Superior temporal gyrus (tissue), 1 donor: Measurements from ENCODE around the gene SLC2A3.
"Not testable (repeated sequence)": the region's sequence is repeated elsewhere in the genome, so short reads cannot be mapped to it uniquely, and the experiment has no call there.

Experiments
- DNase-seq: peaks from one replicate; pipeline ENCODE4 v3.0.0-alpha.2; 2016; ENCODE audit errors: extremely low spot score

SLC2A3 gene

DNA sequence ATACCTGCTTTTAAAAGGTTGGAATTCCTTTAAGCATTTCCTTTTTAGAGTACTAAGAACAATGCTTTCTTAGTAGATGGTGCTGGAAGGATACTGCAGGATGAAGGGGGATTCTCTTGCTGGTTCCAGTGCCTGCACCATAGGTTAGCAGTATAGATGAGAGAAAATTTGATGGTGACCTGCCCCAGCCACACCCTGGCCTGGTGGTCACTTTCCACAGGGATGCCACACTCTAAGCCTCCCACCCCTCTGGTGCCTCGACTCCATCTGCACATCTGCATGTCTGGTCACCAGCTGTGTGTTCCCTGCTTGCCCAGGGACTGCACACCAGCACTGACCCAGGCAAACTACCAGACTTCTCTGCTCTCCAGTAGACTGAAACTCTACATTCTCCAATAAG lies 19.1 kb downstream of the SLC2A3 start:
- no peak for DNase-seq

DNA sequence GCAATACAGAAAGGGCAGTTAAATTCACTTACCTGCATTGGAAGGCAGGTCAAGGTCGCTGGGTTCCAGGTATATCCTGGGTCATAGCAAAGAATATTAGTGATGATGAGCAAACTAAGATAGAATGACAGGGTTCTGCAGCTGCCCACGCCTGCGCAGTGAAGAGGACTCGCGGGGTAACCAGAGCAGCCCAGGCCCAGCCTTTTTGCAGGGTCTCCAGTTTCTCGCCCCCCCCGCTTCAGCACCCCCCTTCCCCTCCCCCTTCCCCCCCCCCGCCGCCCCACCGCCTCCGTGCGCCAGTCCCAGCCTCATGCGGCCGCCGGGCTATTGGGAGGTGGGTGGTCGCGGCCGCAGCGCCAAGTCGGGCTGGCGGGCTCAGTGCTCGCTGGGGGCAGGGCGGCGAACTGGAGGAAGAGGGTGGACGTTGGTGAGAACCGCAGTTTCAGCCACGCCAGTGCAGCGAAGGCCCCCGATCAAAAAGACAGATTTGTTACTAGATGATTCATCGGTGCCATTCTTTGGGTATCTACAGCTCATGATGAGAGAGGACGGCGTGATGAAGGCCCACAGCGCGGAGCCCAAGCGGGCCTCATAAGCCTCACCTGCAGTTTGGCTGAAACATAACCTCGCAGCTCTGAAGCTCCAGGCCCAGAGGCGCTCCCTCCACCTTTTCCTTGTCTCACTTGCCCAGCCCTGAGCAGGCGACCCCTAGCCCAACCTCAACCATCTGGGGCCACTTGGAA lies 20.2 kb downstream of the SLC2A3 start:
- no peak for DNase-seq

DNA sequence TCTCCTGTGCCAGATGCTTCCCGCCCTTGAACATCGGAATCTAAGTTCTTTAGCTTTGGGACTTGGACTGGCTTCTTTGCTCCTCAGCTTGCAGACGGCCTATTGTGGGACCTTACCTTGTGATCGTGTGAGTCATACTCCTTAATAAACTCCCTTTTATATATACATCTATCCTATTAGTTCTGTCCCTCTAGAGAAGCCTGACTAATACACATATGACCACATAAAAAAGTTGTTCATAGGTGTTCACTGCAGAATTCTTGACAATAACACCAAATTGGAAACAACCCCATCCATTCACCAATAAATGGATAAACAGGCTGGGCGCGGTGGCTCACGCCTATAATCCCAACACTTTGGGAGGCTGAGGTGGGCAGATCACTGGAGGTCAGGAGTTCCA lies 25.9 kb downstream of the SLC2A3 start:
- DNase-seq: not testable (repeated sequence)

DNA sequence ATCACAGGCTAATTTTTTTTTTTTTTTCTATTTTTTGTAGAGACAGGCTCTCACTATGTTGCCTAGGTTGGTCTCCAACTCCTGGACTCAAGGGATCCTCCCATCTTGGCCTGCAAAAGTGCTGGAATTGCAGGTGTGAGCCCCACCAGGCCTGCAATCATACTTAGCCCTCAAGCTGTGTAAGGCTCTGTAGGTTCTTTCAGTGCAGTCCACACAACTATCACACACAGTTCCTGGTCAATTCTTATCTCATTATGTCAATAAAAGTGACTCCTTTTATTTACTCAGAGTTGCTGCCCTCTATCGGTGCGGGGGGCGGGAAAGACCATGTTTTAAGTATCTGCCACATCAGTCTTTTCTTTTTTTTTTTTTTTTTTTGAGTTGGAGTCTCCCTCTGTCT lies 29.0 kb downstream of the SLC2A3 start:
- no peak for DNase-seq

DNA sequence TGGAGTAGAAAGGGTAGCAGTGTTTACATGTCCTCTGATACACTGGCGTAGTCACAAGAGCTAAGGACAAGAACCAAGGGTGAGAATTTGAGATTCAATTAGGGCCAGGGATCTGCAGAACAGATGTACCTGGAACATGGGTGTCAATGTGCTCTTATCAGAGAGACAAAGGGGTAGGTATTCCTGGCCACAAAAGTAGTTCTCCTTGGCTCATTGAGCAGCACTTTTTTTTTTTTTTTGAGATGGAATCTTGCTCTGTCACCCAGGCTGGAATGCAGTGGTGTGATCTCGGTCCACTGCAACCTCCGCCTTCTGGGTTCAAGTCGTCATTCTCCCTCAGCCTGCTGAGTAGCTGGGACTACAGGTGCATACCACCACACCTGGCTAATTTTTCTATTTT lies 29.7 kb downstream of the SLC2A3 start:
- not testable (repeated sequence) for DNase-seq

DNA sequence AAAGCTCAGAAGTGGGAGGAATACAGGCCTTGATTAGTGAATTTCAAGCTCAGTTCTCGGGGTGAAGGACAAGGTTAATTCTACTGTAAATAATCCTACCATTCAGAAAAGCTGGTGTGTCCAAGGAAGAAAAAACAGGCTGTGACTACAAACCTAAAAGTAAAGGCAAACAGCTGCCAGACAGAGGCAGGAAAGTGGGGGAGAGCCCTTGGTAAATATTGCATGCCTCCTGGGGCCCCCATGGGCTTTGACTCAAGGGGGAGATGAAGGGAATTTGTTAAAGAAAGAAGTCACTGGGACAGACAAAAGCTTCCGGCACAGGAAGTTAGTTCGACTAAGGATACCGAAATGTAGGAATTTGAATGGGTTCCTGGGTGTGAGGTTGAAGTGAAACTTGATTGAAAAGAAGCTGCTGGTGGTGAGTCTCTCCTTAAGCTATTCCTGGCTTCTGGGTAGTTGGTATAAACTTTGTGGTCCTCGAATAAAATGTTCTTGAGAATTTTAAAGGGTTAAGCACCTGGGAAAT lies 30.3 kb downstream of the SLC2A3 start:
- DNase-seq: not testable (repeated sequence)

DNA sequence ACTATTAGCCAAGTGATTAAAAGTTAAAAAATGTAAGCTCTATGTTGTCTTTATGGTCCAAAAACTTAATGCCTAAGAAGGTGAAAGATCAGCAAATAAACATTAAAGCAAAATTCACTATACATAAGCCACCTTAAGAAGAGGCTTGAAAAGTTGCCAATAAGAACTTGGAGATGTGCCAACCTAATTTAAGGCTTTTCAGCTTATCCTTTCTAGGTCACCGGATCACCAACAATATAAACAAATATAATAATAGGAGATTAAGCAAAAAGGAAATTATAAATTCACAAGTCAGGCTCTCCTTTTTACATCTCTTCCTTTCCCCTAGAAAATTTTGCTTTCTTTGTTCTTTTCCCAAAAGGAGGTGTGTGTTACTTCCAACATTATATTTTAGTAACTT lies 30.9 kb downstream of the SLC2A3 start:
- DNase-seq: no peak

DNA sequence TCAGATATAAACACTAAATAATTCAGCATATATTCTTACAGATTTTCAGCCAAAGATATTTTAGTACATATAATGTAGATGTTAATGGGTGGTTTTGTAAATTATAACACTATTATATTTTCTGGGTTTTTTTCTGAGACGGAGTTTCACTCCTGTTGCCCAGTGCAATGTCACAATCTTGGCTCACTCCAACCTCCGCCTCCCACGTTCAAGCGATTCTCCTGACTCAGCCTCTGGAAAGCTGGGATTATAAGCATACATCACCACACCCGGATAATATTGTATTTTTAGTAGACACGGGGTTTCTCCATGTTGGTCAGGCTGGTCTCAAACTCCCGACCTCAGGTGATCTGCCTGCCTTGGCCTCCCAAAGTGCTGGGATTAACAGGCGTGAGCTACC lies 33.6 kb downstream of the SLC2A3 start:
- not testable (repeated sequence) for DNase-seq

DNA sequence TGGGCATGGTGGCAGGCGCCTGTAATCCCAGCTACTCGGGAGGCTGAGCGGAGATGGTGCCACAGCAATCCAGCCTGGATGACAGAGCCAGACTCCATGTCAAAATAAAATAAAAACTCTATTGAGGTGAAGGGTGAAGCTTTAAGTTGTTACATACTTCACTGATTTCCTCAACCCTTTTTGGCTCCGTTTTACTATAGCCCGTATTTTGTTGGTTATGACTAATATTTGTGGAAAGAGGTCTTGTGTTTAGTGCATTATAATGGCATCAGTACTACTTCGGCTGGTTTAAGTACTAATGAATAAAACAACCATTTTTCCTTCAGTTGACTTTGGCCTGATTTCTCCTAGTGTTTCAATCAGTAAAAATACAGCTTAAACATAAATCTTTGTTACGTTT lies 36.2 kb downstream of the SLC2A3 start:
- no peak for DNase-seq

DNA sequence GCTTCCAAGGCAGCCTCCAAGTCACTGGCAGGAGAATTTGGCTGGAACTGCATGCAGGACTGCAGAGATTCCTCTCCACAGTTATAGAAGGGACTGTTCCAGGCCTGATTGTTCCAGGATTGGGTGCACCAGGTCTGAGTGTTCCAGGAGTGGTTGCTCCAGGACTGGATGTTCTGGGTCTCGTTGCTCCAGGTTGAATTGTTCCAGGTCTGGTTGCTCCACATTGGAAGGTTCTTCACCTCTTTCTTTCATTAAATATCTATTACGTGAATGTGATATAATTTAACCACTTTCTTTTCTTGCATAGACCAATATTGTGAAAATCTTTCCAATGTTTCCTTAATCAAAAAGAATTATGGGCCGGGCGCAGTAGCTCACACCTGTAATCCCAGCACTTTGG lies 39.3 kb downstream of the SLC2A3 start:
- DNase-seq: not testable (repeated sequence)

DNA sequence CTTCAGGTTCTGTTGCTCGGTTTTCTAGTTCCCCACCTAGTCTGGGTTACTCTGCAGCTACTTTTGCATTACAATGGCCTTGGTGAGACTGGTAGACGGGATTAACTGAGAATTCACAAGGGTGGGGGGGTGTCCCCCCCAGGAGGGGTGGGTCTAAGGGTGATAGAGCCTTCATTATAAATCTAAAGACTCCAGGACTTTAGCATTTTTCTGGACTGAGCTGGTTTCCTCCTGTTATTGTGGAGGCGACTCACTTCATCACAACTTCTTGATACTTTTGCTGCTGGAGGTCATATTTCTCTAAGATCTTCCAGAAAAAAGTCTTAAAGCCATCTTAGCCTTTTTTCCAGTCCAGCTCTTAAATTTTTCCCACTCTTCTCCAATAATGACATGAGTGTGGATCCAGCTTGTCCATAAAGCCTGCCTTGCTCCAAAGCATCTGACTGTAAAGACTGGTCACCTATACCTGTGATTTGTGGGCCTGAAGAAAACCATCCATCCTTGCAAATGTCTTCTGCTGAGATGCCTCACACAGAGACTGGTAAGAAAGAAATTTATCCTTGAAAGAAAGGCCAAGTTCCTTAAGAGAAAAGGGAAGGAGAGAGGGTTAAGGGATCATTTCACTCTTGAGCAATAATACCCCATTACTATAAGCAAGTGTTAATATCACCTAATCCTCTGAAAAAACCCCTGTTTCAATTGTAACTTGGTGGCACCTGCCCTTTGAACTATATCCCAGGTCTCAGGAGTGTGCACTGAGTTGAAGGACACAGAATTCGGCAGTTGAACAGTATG lies 43.6 kb downstream of the SLC2A3 start:
- DNase-seq: no peak

DNA sequence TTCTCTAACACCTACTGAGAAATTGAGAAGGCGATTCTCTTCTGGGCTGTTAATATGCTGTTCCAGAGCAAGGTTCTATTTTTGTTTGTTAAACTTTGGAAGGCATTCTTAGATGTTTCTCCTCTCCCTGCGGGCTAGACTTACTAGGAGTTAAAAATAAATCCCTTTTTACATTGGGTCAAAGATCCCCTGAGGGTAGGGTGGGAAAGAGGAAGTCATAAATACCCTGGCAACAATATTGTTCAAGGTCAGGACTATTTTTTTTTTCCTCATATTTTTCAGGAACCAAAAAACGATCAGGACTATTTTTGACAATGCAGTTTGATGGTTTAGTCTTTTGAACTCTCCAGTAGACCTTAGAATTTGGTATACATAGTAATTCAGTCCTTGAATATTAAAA lies 51.3 kb downstream of the SLC2A3 start:
- no peak for DNase-seq

DNA sequence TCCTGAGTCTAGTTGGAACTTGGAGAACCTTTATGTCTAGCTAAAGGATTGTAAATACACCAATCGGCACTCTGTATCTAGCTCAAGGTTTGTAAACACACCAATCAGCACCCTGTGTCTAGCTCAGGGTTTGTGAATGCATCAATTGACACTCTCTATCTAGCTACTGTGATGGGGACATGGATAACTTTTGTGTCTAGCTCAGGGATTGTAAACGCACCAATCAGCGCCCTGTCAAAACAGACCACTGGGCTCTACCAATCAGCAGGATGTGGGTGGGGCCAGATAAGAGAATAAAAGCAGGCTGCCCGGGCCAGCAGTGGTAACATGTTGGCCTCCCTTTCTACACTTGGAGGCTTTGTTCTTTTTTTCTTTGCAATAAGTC lies 54.3 kb downstream of the SLC2A3 start:
- DNase-seq: not testable (repeated sequence)

DNA sequence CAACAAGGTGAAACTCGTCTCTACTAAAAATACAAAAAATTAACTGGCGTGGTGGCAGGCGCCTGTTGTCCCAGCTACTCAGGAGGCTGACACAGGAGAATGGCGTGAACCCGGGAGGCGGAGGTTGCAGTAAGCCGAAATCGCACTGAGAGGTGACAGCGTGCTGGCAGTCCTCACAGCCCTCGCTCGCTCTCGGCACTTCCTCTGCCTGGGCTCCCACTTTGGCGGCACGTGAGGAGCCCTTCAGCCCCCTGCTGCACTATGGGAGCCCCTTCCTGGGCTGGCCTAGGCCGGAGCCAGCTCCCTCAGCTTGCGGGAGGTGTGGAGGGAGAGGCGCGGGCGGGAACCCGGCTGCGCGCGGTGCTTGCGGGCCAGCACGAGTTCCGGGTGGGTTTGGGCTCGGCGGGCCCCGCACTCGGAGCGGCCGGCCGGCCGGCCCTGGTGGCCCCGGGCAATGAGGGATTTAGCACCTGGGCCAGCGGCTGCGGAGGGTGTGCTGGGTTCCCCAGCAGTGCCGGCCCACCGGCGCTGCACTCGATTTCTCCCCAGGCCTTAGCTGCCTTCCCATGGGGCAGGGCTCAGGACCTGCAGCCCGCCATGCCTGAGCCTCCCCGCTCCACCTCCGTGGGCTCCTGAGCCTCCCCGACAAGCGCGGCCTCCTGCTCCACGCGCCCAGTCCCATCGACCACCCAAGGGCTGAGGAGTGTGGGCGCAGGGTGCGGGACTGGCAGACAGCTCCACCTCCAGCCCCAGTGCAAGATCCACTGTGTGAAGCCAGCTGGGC lies 54.8 kb downstream of the SLC2A3 start:
- not testable (repeated sequence) for DNase-seq

DNA sequence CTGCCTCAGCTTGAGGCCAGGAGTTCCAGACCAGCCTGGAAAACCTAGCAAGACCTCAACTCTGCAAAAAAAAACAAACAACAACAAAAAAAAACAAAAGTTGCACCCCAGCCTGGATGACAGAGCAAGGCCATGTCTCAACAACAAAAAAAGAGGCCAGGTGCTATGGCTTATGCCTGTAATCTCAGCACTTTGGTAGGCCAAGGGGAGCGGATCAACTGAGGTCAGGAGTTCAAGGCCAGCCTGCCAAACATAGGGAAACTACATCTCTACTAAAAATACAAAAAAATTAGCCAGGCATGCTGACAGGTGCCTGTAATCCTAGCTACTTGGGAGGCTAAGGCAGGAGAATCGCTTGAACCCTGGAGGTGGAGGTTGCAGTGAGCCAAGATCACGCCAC lies 56.7 kb downstream of the SLC2A3 start:
- no peak for DNase-seq

DNA sequence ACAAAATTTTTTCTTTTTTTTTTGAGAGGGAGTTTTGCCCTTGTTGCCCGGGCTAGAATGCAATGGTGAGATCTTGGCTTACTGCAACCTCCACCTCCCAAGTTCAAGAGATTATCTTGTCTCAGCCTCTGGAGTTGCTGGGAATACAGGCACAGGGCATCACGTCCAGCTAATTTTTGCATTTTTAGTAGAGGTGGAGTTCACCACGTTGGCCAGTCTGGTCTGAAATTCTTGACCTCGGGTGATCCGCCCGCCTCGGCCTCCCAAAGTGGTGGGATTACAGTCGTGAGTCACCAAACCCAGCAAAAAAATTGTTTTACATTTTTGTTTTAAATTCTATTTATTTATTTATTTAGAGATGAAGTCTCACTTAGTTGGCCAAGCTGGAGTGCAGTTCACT lies 58.6 kb downstream of the SLC2A3 start:
- no peak for DNase-seq

DNA sequence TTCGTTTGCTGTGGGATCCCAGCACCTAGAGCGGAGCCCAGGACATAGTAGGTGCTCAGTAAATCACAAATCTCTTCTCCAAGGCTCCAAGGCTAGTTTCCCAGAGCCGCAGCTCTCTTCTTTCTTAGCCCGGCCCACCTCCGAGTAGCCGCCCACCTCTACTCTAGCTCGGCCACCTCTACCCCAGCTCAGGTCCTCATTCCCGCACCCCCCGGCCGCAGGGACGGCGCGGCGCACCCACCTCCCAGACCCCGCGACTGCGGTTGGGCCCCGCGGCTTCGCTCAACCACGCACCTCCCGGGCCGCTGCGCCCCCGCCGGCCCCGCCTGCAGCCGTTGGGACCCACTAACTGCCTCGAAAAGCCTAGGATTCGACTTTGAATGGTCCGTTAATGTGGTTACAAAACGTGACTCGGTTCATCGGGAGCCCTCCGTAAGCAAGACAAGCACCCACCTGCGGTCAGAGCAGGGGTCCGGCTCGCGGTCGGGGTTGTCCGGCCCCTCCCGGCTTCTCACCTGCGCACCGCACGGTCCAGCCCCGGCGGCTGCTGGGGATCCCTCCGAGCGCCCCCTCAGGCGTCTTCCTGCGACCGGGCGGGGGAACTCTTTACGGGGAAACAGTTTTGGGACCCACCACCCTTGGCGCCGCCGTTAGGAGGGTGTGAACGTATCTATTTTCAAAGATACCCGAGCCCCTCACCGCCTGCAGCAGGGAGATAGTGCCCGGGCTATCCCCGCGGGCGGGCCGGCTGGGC lies 63.2 kb downstream of the SLC2A3 start, which contains the start of gene SLC2A14:
TSS of gene SLC2A14 (minus strand) at position 350 of the 754 bp plus-strand sequence. CDS start 3,035 bp downstream, outside the sequence.
- DNase-seq: no peak

DNA sequence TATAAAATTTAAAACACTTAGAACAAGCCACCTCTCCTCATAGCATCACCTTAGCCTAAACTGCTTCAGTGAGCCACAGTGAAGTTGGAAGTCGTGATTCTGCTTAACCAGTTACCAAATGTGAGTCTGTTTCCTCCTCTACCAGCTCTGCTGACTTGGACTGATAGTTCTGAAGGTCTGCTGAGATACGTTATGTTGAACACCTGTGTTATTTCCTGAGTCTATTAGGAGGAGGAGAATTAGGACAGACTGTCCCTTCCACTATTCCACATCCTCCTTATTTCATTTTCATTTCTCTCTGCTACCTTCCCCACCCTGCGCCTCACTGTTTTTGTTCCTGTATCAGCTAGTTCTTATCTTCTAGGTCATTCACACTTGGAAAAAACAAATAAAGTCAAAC lies 65.7 kb downstream of the SLC2A3 start:
- DNase-seq: no peak
